HCT116 (cell line): Measurements from ENCODE around the gene RUNX2. TPM values are rescaled to one million over a fixed set of nuclear protein-coding genes. Genes with fewer than 3 reads are reported as not detected.

Experiments
- ATAC-seq: fragments of 200-7000 bp; cut with Tn5 transposase; 2 replicates; pipeline ENCODE4 v1.9.1; 2020; ENCODE audit warnings: mild to moderate bottlenecking, moderate library complexity
- BruUV-seq: library from RNA; stranded (reverse); fragments of 400-500 nt; replicated peaks from 2 replicates; lab custom pipeline; 2021; lab: Mats Ljungman, UMichigan
- CTCF ChIA-PET: fragments of 300-600 bp; sonication (Branson Sonifier 250); formaldehyde crosslinking; loops from one replicate; lab custom pipeline; 2021; ENCODE audit warnings: antibody characterized with exemption; lab: Charles Lee
- POLR2A ChIA-PET: fragments of 300-600, 350-600 bp; sonication (Branson Sonifier 250); formaldehyde crosslinking; loops from one replicate; lab custom pipeline; 2021; ENCODE audit warnings: antibody characterized with exemption; lab: Charles Lee
- RAD21 ChIA-PET, 2 experiments: fragments of 300-600 bp; sonication (Branson Sonifier 250); formaldehyde crosslinking; loops; one replicate each; lab custom pipeline; 2023; ENCODE audit warnings: low total read pairs in 2 of 2; ENCODE audit not compliant: uncharacterized antibody in 2 of 2, unreplicated experiment in 2 of 2, low non-redundant PET in 1 of 2; lab: Charles Lee
- DNase-seq: peaks from one replicate; pipeline ENCODE4 v3.0.0-alpha.2; 2010; ENCODE audit warnings: low read depth, low spot score
- H2AFZ ChIP-seq: fragments of 200-600 bp; shearing (Covaris generic), sonication (generic); 2 replicates; pipeline ENCODE4 v1.6.1; 2017; ENCODE audit warnings: low read depth, mixed run types, mixed read lengths, antibody characterized with exemption, low read length; ENCODE audit not compliant: poor library complexity, severe bottlenecking
- H3K27ac ChIP-seq: 2 replicates; pipeline ENCODE4 v1.5.1; 2012; ENCODE audit warnings: low read depth, low read length
- H3K27me3 ChIP-seq: fragments of 200-600 bp; sonication (generic); 2 replicates; pipeline ENCODE4 v1.6.1; 2016; ENCODE audit warnings: mixed run types, low read length, mixed read lengths; ENCODE audit not compliant: insufficient read depth
- H3K36me3 ChIP-seq, 2 experiments: fragments of 200-500 bp in 1 of 2; fragments of 200-600 bp in 1 of 2; sonication (Bioruptor generic) in 1 of 2; sonication (generic) in 1 of 2; 2 replicates each; pipeline versions ENCODE4 v1.5.1 to v1.6.1; 2014 to 2016; ENCODE audit warnings: low read length in 2 of 2, inconsistent platforms in 1 of 2, mixed read lengths in 1 of 2, mixed run types in 1 of 2; ENCODE audit not compliant: insufficient read depth in 2 of 2, control insufficient read depth in 1 of 2
- H3K4me1 ChIP-seq, 2 experiments: fragments of 200-600 bp in 1 of 2; sonication (generic) in 1 of 2; 2 replicates each; pipeline versions ENCODE4 v1.5.1 to v1.6.1; 2012 to 2017; ENCODE audit warnings: low read length in 2 of 2, inconsistent platforms in 1 of 2, mild to moderate bottlenecking in 1 of 2, mixed read lengths in 1 of 2, mixed run types in 1 of 2, moderate library complexity in 1 of 2; ENCODE audit not compliant: insufficient read depth in 2 of 2, control insufficient read depth in 1 of 2
- H3K4me2 ChIP-seq: fragments of 200-600 bp; sonication (generic); 2 replicates; pipeline ENCODE4 v1.6.1; 2017; ENCODE audit warnings: mixed run types, low read length, mixed read lengths
- H3K4me3 ChIP-seq, 2 experiments: fragments of 200-600 bp in 1 of 2; sonication (generic) in 1 of 2; replicated peaks in 1 of 2; 2 replicates each; pipeline ENCODE4 v1.5.1; 2011 to 2016; ENCODE audit warnings: low read length in 2 of 2, control low read depth in 1 of 2, low read depth in 1 of 2, mild to moderate bottlenecking in 1 of 2, mixed read lengths in 1 of 2, mixed run types in 1 of 2
- H3K79me2 ChIP-seq: fragments of 200-600 bp; sonication (generic); 2 replicates; pipeline ENCODE4 v1.6.1; 2017; ENCODE audit warnings: mild to moderate bottlenecking, mixed run types, low read length, moderate library complexity, mixed read lengths; ENCODE audit not compliant: insufficient read depth
- H3K9ac ChIP-seq: fragments of 200-600 bp; sonication (generic); 2 replicates; pipeline ENCODE4 v1.6.1; 2016; ENCODE audit warnings: low read length, mixed read lengths
- H3K9me2 ChIP-seq: fragments of 200-600 bp; sonication (generic), shearing (Covaris generic); 2 replicates; pipeline ENCODE4 v1.6.1; 2017; ENCODE audit warnings: mixed run types, mild to moderate bottlenecking, moderate library complexity; ENCODE audit not compliant: insufficient read depth
- H3K9me3 ChIP-seq, 2 experiments: fragments of 200-500 bp in 1 of 2; fragments of 200-600 bp in 1 of 2; sonication (Bioruptor generic) in 1 of 2; sonication (generic) in 1 of 2; 2 replicates each; pipeline ENCODE4 v1.6.1; 2014 to 2017; ENCODE audit warnings: low read length in 2 of 2, mixed read lengths in 2 of 2, inconsistent platforms in 1 of 2, low read depth in 1 of 2, mild to moderate bottlenecking in 1 of 2, mixed run types in 1 of 2, moderate library complexity in 1 of 2; ENCODE audit not compliant: control insufficient read depth in 1 of 2, insufficient read depth in 1 of 2
- H4K20me1 ChIP-seq: fragments of 200-600 bp; sonication (generic), shearing (Covaris generic); 2 replicates; pipeline ENCODE4 v1.6.1; 2017; ENCODE audit warnings: mixed run types, mild to moderate bottlenecking, moderate library complexity; ENCODE audit not compliant: insufficient read depth
- CBX3 ChIP-seq: IDR thresholded peaks from 2 replicates; pipeline ENCODE4 v1.6.1; 2012; ENCODE audit warnings: low read depth
- CEBPB ChIP-seq: IDR thresholded peaks from 2 replicates; pipeline ENCODE4 v1.6.1; 2012; ENCODE audit warnings: low read depth
- EGR1 ChIP-seq: IDR thresholded peaks from 2 replicates; pipeline ENCODE4 v1.6.1; 2012; ENCODE audit warnings: low read depth
- ELF1 ChIP-seq: IDR thresholded peaks from 2 replicates; pipeline ENCODE4 v1.6.1; 2012; ENCODE audit warnings: low read depth, borderline replicate concordance
- FOSL1 ChIP-seq: IDR thresholded peaks from 2 replicates; pipeline ENCODE4 v1.6.1; 2012; ENCODE audit warnings: low read depth
- POLR2A ChIP-seq: IDR thresholded peaks from 2 replicates; pipeline ENCODE4 v1.7.0; 2011; ENCODE audit warnings: borderline replicate concordance; ENCODE audit not compliant: insufficient read depth, insufficient read length; ENCODE audit errors: extremely low read depth
- POLR2AphosphoS5 ChIP-seq: IDR thresholded peaks from 2 replicates; pipeline ENCODE4 v1.6.1; 2011; ENCODE audit warnings: mild to moderate bottlenecking, low read depth, low read length, moderate library complexity
- RAD21 ChIP-seq: IDR thresholded peaks from 2 replicates; pipeline ENCODE4 v1.6.1; 2012; ENCODE audit warnings: low read depth, mild to moderate bottlenecking
- SIN3A ChIP-seq: IDR thresholded peaks from 2 replicates; pipeline ENCODE4 v1.6.1; 2012; ENCODE audit warnings: low read depth
- SRF ChIP-seq: IDR thresholded peaks from 2 replicates; pipeline ENCODE4 v1.6.1; 2012; ENCODE audit warnings: low read depth
- TCF7L2 ChIP-seq: IDR thresholded peaks from 2 replicates; pipeline ENCODE4 v1.7.0; 2011; ENCODE audit warnings: borderline replicate concordance, inconsistent platforms; ENCODE audit not compliant: insufficient read depth, insufficient read length; ENCODE audit errors: extremely low read depth
- YY1 ChIP-seq: IDR thresholded peaks from 2 replicates; pipeline ENCODE4 v1.6.1; 2011; ENCODE audit warnings: low read length, low read depth, moderate library complexity, mild to moderate bottlenecking; ENCODE audit not compliant: insufficient replicate concordance; ENCODE audit errors: extremely low read depth
- ZFX ChIP-seq: fragments of 450-650 bp; IDR thresholded peaks from 2 replicates; pipeline ENCODE4 v1.6.1; 2017
- ZNF274 ChIP-seq: fragments of 200-500 bp; sonication (Bioruptor generic); IDR thresholded peaks from 2 replicates; pipeline ENCODE4 v1.6.1; 2014; ENCODE audit warnings: mild to moderate bottlenecking, low read depth, low read length, inconsistent platforms
- intact Hi-C: fragments of 100-400 bp; cut with micrococcal nuclease; formaldehyde crosslinking; loops from 2 replicates; pipeline ENCODE4 v1.10.0; 2022
- total RNA-seq: library from RNA; stranded (reverse); gene quantifications from one replicate; pipeline ENCODE4 v1.2.1, GENCODE V29; 2021; ENCODE audit not compliant: unreplicated experiment
- TF ChIP-seq, protein P1 (sequence below): IDR thresholded peaks from 2 replicates; pipeline ENCODE4 v1.6.1; 2012
- TF ChIP-seq, protein P2 (sequence below): IDR thresholded peaks from 2 replicates; pipeline ENCODE4 v1.6.1; 2011; ENCODE audit warnings: mild to moderate bottlenecking, low read length, moderate library complexity; ENCODE audit not compliant: insufficient replicate concordance; ENCODE audit errors: extremely low read depth
- TF ChIP-seq, protein P3 (sequence below): IDR thresholded peaks from 2 replicates; pipeline ENCODE4 v1.6.1; 2012
- TF ChIP-seq, protein P4 (sequence below), 3 experiments: fragments of 200-600 bp in 1 of 3; sonication (generic) in 1 of 3; IDR thresholded peaks in 2 of 3; conservative IDR thresholded peaks in 1 of 3; 2 replicates each; pipeline ENCODE4 v1.5.1; 2012 to 2017; ENCODE audit warnings: low read depth in 2 of 3, low read length in 2 of 3, antibody characterized with exemption in 1 of 3, borderline replicate concordance in 1 of 3, control low read depth in 1 of 3, mild to moderate bottlenecking in 1 of 3, mixed read lengths in 1 of 3, mixed run types in 1 of 3, moderate library complexity in 1 of 3; ENCODE audit not compliant: insufficient read depth in 1 of 3
- TF ChIP-seq, protein P5 (sequence below): IDR thresholded peaks from 2 replicates; pipeline ENCODE4 v1.6.1; 2012; ENCODE audit warnings: low read depth

RUNX2 gene
- total RNA-seq, 1 experiment from 2014 or later: 1.1 TPM

DNA sequence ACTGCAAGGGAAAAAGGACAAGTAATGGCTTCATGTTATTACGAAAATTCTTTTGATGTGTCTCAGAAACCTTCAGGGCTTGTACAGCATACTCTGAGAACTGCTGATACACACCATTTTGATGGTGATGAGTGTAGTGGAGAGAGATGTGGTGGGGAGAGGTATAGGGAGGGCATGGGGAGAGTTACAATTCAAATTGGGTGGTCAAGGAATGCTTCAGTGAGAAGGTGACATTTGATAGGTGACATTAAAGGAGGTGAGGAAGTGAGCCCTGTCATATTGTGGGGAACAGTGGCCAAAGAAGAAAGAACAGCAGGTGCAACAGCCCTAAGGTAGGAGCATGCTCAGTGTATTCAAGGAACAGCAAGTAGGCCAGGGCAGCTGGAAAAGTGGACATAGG lies 368.6 kb downstream of the RUNX2 start:
- RAD21 ChIA-PET: no interaction called here
- Histone ChIP-seq H3K79me2 (no peaks in the 10 kb centered on the region), H3K9ac (no peak overlapping the region), H3K36me3 (no peaks in the 10 kb centered on the region), H2AFZ (peak overlapping the region; percentile 92), H3K9me2 (no peaks in the 10 kb centered on the region), H4K20me1 (no peaks in the 10 kb centered on the region), H3K9me3 (no peaks in the 10 kb centered on the region), H3K27me3 (no peaks in the 10 kb centered on the region), H3K4me3 (no peak overlapping the region), H3K27ac (no peak overlapping the region), H3K4me1 (peaks cover 0 to 24% of the 10 kb centered on the region in 2 experiments; a peak in 3 of 4 replicates), H3K4me2 (peak overlapping the region; percentile 69; the same call in 1 of the 2 replicates)
- intact Hi-C loops: no loop called here
- POLR2A ChIA-PET: no interaction called here
- CTCF ChIA-PET: no interaction called here
- BruUV-seq: no TSS peak
- DNase-seq (no peak), ATAC-seq (no peak)
- TF ChIP-seq SRF (no peak), ZNF274 (no peak), POLR2A (no peak), SIN3A (no peak), CBX3 (no peak), EGR1 (no peak), CEBPB (no peak), YY1 (no peak), ELF1 (no peak), FOSL1 (no peak), TCF7L2 (no peak), ZFX (no peak), POLR2AphosphoS5 (no peak), RAD21 (no peak)
- TF ChIP-seq, protein P1, sequence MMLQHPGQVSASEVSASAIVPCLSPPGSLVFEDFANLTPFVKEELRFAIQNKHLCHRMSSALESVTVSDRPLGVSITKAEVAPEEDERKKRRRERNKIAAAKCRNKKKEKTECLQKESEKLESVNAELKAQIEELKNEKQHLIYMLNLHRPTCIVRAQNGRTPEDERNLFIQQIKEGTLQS: no peak
- TF ChIP-seq, protein P2, sequence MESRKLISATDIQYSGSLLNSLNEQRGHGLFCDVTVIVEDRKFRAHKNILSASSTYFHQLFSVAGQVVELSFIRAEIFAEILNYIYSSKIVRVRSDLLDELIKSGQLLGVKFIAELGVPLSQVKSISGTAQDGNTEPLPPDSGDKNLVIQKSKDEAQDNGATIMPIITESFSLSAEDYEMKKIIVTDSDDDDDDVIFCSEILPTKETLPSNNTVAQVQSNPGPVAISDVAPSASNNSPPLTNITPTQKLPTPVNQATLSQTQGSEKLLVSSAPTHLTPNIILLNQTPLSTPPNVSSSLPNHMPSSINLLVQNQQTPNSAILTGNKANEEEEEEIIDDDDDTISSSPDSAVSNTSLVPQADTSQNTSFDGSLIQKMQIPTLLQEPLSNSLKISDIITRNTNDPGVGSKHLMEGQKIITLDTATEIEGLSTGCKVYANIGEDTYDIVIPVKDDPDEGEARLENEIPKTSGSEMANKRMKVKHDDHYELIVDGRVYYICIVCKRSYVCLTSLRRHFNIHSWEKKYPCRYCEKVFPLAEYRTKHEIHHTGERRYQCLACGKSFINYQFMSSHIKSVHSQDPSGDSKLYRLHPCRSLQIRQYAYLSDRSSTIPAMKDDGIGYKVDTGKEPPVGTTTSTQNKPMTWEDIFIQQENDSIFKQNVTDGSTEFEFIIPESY: no peak
- TF ChIP-seq, protein P3, sequence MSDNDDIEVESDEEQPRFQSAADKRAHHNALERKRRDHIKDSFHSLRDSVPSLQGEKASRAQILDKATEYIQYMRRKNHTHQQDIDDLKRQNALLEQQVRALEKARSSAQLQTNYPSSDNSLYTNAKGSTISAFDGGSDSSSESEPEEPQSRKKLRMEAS: no peak
- TF ChIP-seq, protein P4, sequence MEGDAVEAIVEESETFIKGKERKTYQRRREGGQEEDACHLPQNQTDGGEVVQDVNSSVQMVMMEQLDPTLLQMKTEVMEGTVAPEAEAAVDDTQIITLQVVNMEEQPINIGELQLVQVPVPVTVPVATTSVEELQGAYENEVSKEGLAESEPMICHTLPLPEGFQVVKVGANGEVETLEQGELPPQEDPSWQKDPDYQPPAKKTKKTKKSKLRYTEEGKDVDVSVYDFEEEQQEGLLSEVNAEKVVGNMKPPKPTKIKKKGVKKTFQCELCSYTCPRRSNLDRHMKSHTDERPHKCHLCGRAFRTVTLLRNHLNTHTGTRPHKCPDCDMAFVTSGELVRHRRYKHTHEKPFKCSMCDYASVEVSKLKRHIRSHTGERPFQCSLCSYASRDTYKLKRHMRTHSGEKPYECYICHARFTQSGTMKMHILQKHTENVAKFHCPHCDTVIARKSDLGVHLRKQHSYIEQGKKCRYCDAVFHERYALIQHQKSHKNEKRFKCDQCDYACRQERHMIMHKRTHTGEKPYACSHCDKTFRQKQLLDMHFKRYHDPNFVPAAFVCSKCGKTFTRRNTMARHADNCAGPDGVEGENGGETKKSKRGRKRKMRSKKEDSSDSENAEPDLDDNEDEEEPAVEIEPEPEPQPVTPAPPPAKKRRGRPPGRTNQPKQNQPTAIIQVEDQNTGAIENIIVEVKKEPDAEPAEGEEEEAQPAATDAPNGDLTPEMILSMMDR (IDR thresholded peaks at IDR 0.05 in 2 of 3, conservative IDR thresholded peaks at IDR 0.05 in 1 of 3; ENCODE audit: borderline replicate concordance in 1 of 3, insufficient read depth in 1 of 3, low read depth in 2 of 3, low read length in 2 of 3): no peak
- TF ChIP-seq, protein P5, sequence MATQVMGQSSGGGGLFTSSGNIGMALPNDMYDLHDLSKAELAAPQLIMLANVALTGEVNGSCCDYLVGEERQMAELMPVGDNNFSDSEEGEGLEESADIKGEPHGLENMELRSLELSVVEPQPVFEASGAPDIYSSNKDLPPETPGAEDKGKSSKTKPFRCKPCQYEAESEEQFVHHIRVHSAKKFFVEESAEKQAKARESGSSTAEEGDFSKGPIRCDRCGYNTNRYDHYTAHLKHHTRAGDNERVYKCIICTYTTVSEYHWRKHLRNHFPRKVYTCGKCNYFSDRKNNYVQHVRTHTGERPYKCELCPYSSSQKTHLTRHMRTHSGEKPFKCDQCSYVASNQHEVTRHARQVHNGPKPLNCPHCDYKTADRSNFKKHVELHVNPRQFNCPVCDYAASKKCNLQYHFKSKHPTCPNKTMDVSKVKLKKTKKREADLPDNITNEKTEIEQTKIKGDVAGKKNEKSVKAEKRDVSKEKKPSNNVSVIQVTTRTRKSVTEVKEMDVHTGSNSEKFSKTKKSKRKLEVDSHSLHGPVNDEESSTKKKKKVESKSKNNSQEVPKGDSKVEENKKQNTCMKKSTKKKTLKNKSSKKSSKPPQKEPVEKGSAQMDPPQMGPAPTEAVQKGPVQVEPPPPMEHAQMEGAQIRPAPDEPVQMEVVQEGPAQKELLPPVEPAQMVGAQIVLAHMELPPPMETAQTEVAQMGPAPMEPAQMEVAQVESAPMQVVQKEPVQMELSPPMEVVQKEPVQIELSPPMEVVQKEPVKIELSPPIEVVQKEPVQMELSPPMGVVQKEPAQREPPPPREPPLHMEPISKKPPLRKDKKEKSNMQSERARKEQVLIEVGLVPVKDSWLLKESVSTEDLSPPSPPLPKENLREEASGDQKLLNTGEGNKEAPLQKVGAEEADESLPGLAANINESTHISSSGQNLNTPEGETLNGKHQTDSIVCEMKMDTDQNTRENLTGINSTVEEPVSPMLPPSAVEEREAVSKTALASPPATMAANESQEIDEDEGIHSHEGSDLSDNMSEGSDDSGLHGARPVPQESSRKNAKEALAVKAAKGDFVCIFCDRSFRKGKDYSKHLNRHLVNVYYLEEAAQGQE: no peak
- TF ChIP-seq, all 23 proteins: peak for 0
